IPS DF 19.7 (cell line): ENCODE results near the gene DDX41.

Experiments used
- DNase-seq: peaks from one replicate; pipeline ENCODE4 v3.0.0-alpha.2; 2013; ENCODE audit warnings: low read depth, low spot score

The DDX41 gene

GRCh38 chr5:177469750-177470525 lies 46.8 kb downstream of the DDX41 start:
- DNase-seq = no peak

GRCh38 chr5:177468685-177469628 lies 47.8 kb downstream of the DDX41 start:
- DNase-seq = no peak

GRCh38 chr5:177468329-177468684 lies 48.5 kb downstream of the DDX41 start:
- no peak for DNase-seq

DNA sequence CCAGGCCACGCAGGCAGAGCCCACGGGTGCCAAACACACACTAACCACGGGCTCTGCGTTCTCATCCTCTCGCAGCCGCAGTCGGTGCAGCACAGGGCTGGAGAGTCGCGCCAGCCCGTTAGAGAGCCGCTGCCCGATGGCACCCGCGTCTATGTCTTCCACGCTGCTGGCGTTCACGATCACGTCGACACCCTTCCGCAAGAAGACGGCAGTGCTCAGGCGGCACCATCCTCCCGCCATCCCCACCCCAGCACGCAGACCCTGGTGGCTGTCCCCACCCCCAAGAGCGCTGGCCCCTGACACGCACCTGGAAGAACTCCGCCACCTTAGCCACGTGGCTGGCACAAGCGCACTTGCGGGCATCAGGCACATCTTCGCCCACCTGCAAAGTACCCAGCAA lies 49.3 kb downstream of the DDX41 start:
- no peak for DNase-seq

DNA sequence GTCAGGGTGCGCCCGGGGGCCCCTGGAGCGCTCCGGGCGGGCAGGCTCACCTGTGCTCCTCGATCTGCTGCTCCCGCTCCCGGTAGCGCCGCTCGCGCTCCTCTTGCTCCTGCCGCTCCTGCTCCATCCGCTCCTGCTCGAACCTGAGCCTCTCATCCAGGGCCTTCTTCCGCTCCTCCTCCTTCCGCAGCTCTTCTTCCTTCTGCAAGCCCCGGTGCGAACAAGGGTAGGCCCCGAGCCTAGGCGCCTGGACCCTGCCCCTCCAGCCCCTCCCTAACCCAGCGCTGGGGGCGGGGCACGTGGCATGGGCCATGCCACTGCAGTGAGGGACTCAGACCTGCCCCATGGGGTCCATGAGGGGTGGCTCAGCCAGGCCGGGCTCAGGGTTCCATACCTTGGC lies 49.9 kb downstream of the DDX41 start:
- DNase-seq = no peak

DNA sequence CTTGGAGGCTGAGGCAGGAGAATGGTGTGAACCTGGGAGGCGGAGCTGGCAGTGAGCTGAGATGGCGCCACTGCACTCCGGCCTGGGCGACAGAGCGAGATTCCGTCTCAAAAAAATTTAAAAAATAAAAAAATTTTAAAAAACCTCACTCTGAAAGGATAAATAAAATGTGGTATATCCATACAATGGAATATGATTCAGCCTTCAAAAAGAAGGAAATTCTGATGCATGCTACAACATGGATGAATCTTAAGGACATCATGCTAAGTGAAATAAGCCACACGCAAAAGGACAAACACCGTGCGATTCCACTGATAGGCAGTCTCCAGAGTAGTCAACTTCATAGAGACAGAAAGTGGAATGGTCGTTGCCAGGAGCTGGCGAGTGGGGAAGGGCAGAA lies 51.7 kb downstream of the DDX41 start:
- DNase-seq = no peak

GRCh38 chr5:177462021-177462670 lies 54.6 kb downstream of the DDX41 start:
- no peak for DNase-seq
